Neutrophil (primary cell): Measurements from ENCODE around the gene SSU72.
A peak's percentile ranks its signal among the peaks of the same experiment; 100 is the strongest.

ENCODE experiments used
- H3K27ac ChIP-seq: fragments of 200-600 bp; sonication (generic); 2 replicates; pipeline ENCODE4 v1.5.1; 2016; ENCODE audit warnings: mild to moderate bottlenecking, moderate library complexity
- H3K27me3 ChIP-seq: fragments of 200-600 bp; sonication (generic); 2 replicates; pipeline ENCODE4 v1.6.0; 2016; ENCODE audit warnings: mild to moderate bottlenecking
- H3K36me3 ChIP-seq: fragments of 200-600 bp; sonication (generic); 2 replicates; pipeline ENCODE4 v1.5.1; 2017
- H3K4me1 ChIP-seq, 2 experiments: fragments of 200-600 bp in 1 of 2; sonication (generic) in 1 of 2; 1 replicate in 1 of 2; 2 replicates in 1 of 2; pipeline versions ENCODE4 v1.5.1 to v1.6.1; 2013 to 2016; ENCODE audit warnings: low read depth in 1 of 2, low read length in 1 of 2, mild to moderate bottlenecking in 1 of 2, moderate library complexity in 1 of 2; ENCODE audit not compliant: control insufficient read depth in 1 of 2, insufficient read depth in 1 of 2
- H3K4me3 ChIP-seq, 2 experiments: fragments of 200-600 bp in 1 of 2; sonication (generic) in 1 of 2; 1 replicate in 1 of 2; 2 replicates in 1 of 2; pipeline ENCODE4 v1.5.1; 2013 to 2016; ENCODE audit warnings: low read depth in 1 of 2, low read length in 1 of 2, mild to moderate bottlenecking in 1 of 2, moderate library complexity in 1 of 2
- H3K9me3 ChIP-seq: fragments of 200-600 bp; sonication (generic); 2 replicates; pipeline ENCODE4 v1.5.1; 2016
- TF ChIP-seq, protein P1 (sequence below): fragments of 200-600 bp; sonication (generic); IDR thresholded peaks from 2 replicates; pipeline ENCODE4 v1.5.1; 2016; ENCODE audit warnings: antibody characterized with exemption

SSU72 gene

DNA sequence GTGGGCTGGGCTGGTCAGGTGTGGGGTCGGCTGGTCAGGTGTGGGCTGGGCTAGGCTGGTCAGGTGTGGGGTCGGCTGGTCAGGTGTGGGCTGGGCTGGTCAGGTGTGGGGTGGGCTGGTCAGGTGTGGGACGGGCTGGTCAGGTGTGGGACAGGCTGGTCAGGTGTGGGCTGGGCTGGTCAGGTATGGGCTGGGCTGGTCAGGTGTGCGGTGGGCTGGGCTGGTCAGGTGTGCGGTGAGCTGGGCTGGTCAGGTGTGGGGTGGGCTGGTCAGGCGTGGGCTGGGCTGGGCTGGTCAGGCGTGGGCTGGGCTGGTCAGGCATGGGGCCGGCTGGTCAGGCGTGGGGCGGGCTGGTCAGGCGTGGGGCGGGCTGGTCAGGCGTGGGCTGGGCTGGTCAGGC is 31.6 kb upstream of the SSU72 start:
- Histone ChIP-seq H3K27me3 (no peaks in the 10 kb centered on the region), H3K4me1 (peaks cover 41 to 43% of the 10 kb centered on the region in 2 experiments), H3K4me3 (peak overlapping the region in 1 of 2 experiments; percentile 44), H3K9me3 (no peaks in the 10 kb centered on the region), H3K36me3 (no peaks in the 10 kb centered on the region), H3K27ac (peak overlapping the region; percentile 98)
- TF ChIP-seq, protein P1, sequence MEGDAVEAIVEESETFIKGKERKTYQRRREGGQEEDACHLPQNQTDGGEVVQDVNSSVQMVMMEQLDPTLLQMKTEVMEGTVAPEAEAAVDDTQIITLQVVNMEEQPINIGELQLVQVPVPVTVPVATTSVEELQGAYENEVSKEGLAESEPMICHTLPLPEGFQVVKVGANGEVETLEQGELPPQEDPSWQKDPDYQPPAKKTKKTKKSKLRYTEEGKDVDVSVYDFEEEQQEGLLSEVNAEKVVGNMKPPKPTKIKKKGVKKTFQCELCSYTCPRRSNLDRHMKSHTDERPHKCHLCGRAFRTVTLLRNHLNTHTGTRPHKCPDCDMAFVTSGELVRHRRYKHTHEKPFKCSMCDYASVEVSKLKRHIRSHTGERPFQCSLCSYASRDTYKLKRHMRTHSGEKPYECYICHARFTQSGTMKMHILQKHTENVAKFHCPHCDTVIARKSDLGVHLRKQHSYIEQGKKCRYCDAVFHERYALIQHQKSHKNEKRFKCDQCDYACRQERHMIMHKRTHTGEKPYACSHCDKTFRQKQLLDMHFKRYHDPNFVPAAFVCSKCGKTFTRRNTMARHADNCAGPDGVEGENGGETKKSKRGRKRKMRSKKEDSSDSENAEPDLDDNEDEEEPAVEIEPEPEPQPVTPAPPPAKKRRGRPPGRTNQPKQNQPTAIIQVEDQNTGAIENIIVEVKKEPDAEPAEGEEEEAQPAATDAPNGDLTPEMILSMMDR, result no peak

DNA sequence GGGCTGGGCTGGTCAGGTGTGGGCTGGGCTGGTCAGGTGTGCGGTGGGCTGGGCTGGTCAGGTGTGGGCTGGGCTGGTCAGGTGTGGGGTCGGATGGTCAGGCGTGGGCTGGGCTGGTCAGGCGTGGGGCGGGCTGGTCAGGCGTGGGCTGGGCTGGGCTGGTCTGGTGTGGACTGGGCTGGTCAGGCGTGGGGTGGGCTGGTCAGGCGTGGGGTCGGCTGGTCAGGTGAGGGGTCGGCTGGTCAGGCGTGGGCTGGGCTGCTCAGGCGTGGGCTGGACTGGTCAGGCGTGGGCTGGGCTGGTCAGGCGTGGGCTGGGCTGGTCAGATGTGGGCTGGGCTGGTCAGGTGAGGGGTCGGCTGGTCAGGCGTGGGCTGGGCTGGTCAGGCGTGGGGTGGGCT is 31.1 kb upstream of the SSU72 start:
- Histone ChIP-seq H3K4me3 (no peak overlapping the region), H3K9me3 (no peaks in the 10 kb centered on the region), H3K36me3 (no peaks in the 10 kb centered on the region), H3K27me3 (peaks cover 1% of the 10 kb centered on the region), H3K4me1 (peaks cover 46 to 47% of the 10 kb centered on the region in 2 experiments), H3K27ac (no peak overlapping the region)
- TF ChIP-seq, protein P1, result no peak

DNA sequence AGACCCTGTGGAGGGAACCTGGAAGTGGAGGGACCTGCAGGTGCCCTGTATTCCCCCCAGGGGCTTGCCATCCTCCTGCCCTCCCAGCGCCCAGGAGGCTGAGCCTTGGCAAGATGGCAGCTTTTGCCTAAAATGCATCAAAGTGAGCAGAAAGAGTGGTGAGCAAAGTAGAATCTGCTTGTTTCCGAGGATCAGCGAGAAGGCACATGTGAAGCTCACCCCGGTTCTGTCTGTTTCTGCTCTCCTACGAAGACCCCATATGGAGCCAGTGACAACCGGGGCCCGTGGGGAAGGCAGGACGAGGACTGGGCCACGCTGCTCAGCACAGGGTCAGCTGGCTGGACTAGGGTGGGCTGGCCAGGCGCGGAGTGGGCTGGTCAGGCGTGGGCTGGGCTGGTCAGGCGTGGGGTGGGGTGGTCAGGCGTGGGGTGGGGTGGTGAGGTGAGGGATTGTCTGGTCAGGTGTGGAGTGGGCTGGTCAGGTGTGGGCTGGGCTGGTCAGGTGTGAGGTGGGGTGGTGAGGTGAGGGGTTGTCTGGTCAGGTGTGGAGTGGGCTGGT is 30.4 kb upstream of the SSU72 start:
- Histone ChIP-seq H3K4me1 (peaks cover 46 to 47% of the 10 kb centered on the region in 2 experiments), H3K36me3 (no peaks in the 10 kb centered on the region), H3K27ac (peak overlapping the region; percentile 8), H3K27me3 (peaks cover 7% of the 10 kb centered on the region), H3K9me3 (no peaks in the 10 kb centered on the region), H3K4me3 (no peak overlapping the region)
- TF ChIP-seq, protein P1, result no peak

DNA sequence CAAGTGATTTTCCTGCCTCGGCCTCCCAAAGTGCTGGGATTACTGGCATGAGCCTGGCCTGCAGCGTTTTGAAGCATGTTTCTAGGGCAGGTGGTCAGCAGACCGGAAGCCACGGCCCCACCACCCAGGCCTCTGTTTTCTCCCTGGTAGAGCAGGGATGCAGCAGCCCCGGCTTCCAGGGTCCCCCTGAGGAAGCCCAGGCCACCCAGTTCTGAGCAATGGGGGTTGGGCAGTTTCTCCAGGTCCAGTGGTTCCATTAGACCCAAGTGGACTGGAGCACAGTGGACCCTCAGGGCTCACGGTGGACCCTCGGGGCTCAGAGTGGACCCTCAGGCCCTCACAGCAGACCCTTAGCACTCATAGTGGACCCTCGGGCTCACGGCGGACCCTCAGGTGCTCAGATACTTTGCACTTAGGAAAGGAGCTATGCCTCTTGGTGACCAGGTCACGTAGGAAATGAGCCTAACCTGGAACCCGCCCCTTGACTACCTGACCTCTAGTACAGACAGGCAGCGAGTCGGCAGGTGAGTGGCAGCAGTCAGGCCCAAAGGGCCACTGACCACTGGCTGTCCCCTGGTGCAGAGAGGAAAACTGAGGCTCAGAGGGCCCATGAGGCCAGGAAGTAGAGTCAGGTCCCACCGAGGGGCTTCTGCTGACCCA is 29.8 kb upstream of the SSU72 start:
- H3K4me3 ChIP-seq, result no peak overlapping the region
- H3K27me3 ChIP-seq, result peaks cover 8% of the 10 kb centered on the region
- TF ChIP-seq, protein P1, result no peak
- H3K4me1 ChIP-seq, result peaks cover 43 to 45% of the 10 kb centered on the region in 2 experiments
- peak overlapping the region; percentile 8 for H3K27ac ChIP-seq
- no peaks in the 10 kb centered on the region for H3K36me3 ChIP-seq
- H3K9me3 ChIP-seq, result no peaks in the 10 kb centered on the region

DNA sequence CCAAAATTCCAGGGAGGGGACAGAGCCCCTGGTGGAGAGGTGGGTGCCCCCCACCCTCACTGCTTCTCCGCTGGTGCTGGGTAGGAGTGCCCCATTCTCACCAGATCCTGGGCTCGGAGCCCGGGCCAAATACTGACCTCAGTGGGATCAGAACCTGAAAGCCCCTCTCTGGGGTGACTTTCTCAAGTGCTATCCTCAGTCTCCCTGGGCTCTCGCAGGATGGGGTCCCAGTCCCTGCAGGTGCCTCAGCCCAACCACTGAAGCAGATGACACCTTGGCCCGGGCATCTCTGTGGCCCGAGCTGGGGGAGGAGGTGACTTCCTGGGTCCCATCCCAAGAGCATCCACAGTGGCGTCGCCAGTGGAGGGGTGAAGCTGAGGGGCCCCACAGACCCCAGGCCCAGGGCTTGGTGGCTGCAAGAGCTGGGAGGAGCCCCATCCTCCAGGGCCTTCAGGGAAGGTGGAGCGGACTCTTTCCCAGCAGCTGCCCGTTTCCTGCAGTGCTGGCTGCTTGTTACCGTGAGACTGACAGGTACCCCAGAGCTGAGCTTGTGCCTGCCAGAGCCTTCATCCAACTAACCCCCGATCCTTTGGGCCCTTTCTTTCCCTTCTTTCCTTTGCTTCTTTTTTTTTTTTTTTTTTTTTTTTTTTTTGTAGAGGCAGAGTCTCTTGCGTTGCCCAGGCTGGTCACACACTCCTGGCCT is 29.2 kb upstream of the SSU72 start:
- no peaks in the 10 kb centered on the region for H3K36me3 ChIP-seq
- H3K9me3 ChIP-seq, result no peaks in the 10 kb centered on the region
- peaks cover 49% of the 10 kb centered on the region in 2 experiments for H3K4me1 ChIP-seq
- no peak overlapping the region for H3K4me3 ChIP-seq
- H3K27me3 ChIP-seq, result peaks cover 14% of the 10 kb centered on the region
- no peak overlapping the region for H3K27ac ChIP-seq
- TF ChIP-seq, protein P1, result no peak
